Chondrocyte (in vitro differentiated cells): ENCODE results near the gene NRXN3. TPM values are rescaled to one million over a fixed set of nuclear protein-coding genes. Genes with fewer than 3 reads are reported as not detected.

Source experiments
- DNase-seq: peaks from one replicate; pipeline ENCODE4 v3.0.0; 2021; ENCODE audit warnings: mixed read lengths, low spot score
- H3K27ac Mint-ChIP-seq: one replicate; pipeline ENCODE4 v1.8.0; 2021; ENCODE audit warnings: mild to moderate bottlenecking, moderate library complexity, mixed read lengths; ENCODE audit not compliant: unreplicated experiment
- H3K27me3 Mint-ChIP-seq: 2 replicates; pipeline ENCODE4 v1.8.0; 2021; ENCODE audit warnings: low read depth, mixed read lengths
- H3K36me3 Mint-ChIP-seq: 2 replicates; pipeline ENCODE4 v1.8.0; 2021; ENCODE audit warnings: low read depth, mixed read lengths
- H3K4me1 Mint-ChIP-seq: 2 replicates; pipeline ENCODE4 v1.8.0; 2021; ENCODE audit warnings: low read depth, mild to moderate bottlenecking, mixed read lengths
- H3K4me3 Mint-ChIP-seq: one replicate; pipeline ENCODE4 v1.8.0; 2021; ENCODE audit warnings: mild to moderate bottlenecking, moderate library complexity, mixed read lengths; ENCODE audit not compliant: unreplicated experiment
- H3K9me3 Mint-ChIP-seq: 2 replicates; pipeline ENCODE4 v1.8.0; 2021; ENCODE audit warnings: low read depth, mixed read lengths
- CTCF ChIP-seq: fragments of 200-600 bp; sonication (generic); IDR thresholded peaks from 2 replicates; pipeline ENCODE4 v1.5.0; 2021; ENCODE audit warnings: antibody characterized with exemption, mild to moderate bottlenecking, moderate library complexity
- total RNA-seq: library from RNA; stranded (reverse); gene quantifications from 3 replicates; pipeline ENCODE4 v1.2.1, GENCODE V29; 2021

NRXN3 gene
- total RNA-seq, 1 donor from 2014 or later, result 7.9 TPM

- Mint-ChIP-seq H3K27ac (no peak overlapping the region), H3K9me3 (peaks cover 9% of the 10 kb centered on the region), H3K4me1 (no peaks in the 10 kb centered on the region), H3K27me3 (no peaks in the 10 kb centered on the region), H3K4me3 (no peak overlapping the region), H3K36me3 (no peaks in the 10 kb centered on the region)
- DNase-seq, result no peak
- no peak for TF ChIP-seq CTCF
These were observed 1029.0 kb downstream of the NRXN3 start for GRCh38 chr14:79199217-79199616.

GRCh38 chr14:79201564-79202207 is 1031.5 kb downstream of the NRXN3 start:
- Mint-ChIP-seq H3K27ac (no peak overlapping the region), H3K4me3 (no peak overlapping the region)
- DNase-seq, result no peak

GRCh38 chr14:79204591-79204990 is 1034.4 kb downstream of the NRXN3 start:
- Mint-ChIP-seq H3K4me3 (no peak overlapping the region), H3K4me1 (no peaks in the 10 kb centered on the region), H3K36me3 (no peaks in the 10 kb centered on the region), H3K9me3 (peaks cover 9% of the 10 kb centered on the region), H3K27ac (no peak overlapping the region), H3K27me3 (peaks cover 9% of the 10 kb centered on the region)
- TF ChIP-seq CTCF, result no peak
- DNase-seq, result no peak

More at GRCh38 chr14:79201564-79202207, 1031.5 kb downstream of the NRXN3 start:
- TF ChIP-seq CTCF, result no peak
- Mint-ChIP-seq H3K36me3 (no peaks in the 10 kb centered on the region), H3K9me3 (peaks cover 9% of the 10 kb centered on the region), H3K4me1 (no peaks in the 10 kb centered on the region), H3K27me3 (no peaks in the 10 kb centered on the region)

- H3K9me3 Mint-ChIP-seq, result no peaks in the 10 kb centered on the region
- no peak overlapping the region for H3K27ac Mint-ChIP-seq
- peaks cover 12% of the 10 kb centered on the region for H3K27me3 Mint-ChIP-seq
- no peak for DNase-seq
- no peaks in the 10 kb centered on the region for H3K4me1 Mint-ChIP-seq
- H3K36me3 Mint-ChIP-seq, result no peaks in the 10 kb centered on the region
- H3K4me3 Mint-ChIP-seq, result no peak overlapping the region
- no peak for TF ChIP-seq CTCF
These were observed 1039.2 kb downstream of the NRXN3 start for GRCh38 chr14:79209418-79209817.

GRCh38 chr14:79225815-79226214 is 1055.6 kb downstream of the NRXN3 start:
- no peak for TF ChIP-seq CTCF
- Mint-ChIP-seq H3K36me3 (peaks cover 2% of the 10 kb centered on the region), H3K27ac (no peak overlapping the region), H3K27me3 (peaks cover 20% of the 10 kb centered on the region), H3K9me3 (peaks cover 8% of the 10 kb centered on the region), H3K4me3 (no peak overlapping the region), H3K4me1 (no peaks in the 10 kb centered on the region)
- DNase-seq, result no peak
